SK-N-SH treated with all-trans-retinoic acid at 6 μM for 48 hours (cell line): ENCODE measurements around the gene LTF.

Source experiments
- ZFP3 ChIP-seq: fragments of 250-450 bp; sonication (Bioruptor Pico); IDR thresholded peaks from 2 replicates; pipeline ENCODE4 v1.5.0; 2020; ENCODE audit warnings: mild to moderate bottlenecking, moderate library complexity
- ZFP30 ChIP-seq: fragments of 450-650 bp; formaldehyde crosslinking; IDR thresholded peaks from 2 replicates; pipeline ENCODE4 v1.5.0; 2022; ENCODE audit warnings: mild to moderate bottlenecking, moderate library complexity

DNA sequence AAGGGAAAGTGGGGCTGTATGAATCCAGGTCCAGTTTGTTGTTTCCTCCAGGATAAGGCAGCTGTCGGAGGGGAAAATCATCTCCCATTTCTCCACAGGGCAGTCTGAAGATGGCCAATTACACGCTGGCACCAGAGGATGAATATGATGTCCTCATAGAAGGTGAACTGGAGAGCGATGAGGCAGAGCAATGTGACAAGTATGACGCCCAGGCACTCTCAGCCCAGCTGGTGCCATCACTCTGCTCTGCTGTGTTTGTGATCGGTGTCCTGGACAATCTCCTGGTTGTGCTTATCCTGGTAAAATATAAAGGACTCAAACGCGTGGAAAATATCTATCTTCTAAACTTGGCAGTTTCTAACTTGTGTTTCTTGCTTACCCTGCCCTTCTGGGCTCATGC is 56.7 kb downstream of the LTF start:
- TF ChIP-seq ZFP3 = no peak
- no peak for TF ChIP-seq ZFP30 (CRISPR knock-in tag)
